DOHH2 (cell line): ENCODE results near the gene HPCA.

Source experiments
- H3F3A ChIP-seq: fragments of 200-600 bp; sonication (generic), shearing (Covaris generic); 2 replicates; pipeline ENCODE4 v1.6.0; 2016; ENCODE audit warnings: antibody characterized with exemption, mild to moderate bottlenecking; ENCODE audit not compliant: control insufficient read depth, insufficient read depth
- H3K27ac ChIP-seq: fragments of 200-600 bp; sonication (generic); 2 replicates; pipeline ENCODE4 v1.5.1; 2014; ENCODE audit warnings: low read depth, mild to moderate bottlenecking, low read length, moderate library complexity
- H3K27me3 ChIP-seq: fragments of 200-600 bp; sonication (generic); 2 replicates; pipeline ENCODE4 v1.6.1; 2014; ENCODE audit warnings: mild to moderate bottlenecking, low read length, mixed read lengths; ENCODE audit not compliant: control insufficient read depth
- H3K36me3 ChIP-seq: fragments of 200-600 bp; sonication (generic); 2 replicates; pipeline ENCODE4 v1.6.1; 2014; ENCODE audit warnings: mild to moderate bottlenecking, low read length, moderate library complexity, mixed read lengths; ENCODE audit not compliant: control insufficient read depth
- H3K4me1 ChIP-seq: fragments of 200-600 bp; sonication (generic); 2 replicates; pipeline ENCODE4 v1.6.1; 2014; ENCODE audit warnings: mild to moderate bottlenecking, low read length, mixed read lengths; ENCODE audit not compliant: control insufficient read depth
- H3K4me2 ChIP-seq: fragments of 200-600 bp; sonication (generic); 2 replicates; pipeline ENCODE4 v1.6.0; 2014; ENCODE audit warnings: mild to moderate bottlenecking, low read length, moderate library complexity
- H3K4me3 ChIP-seq: fragments of 200-600 bp; sonication (generic); 2 replicates; pipeline ENCODE4 v1.5.1; 2014; ENCODE audit warnings: mild to moderate bottlenecking, low read length, mixed read lengths
- H3K79me2 ChIP-seq: fragments of 200-600 bp; sonication (generic); 2 replicates; pipeline ENCODE4 v1.6.1; 2014; ENCODE audit warnings: mild to moderate bottlenecking, low read length, mixed read lengths; ENCODE audit not compliant: control insufficient read depth
- H3K9me2 ChIP-seq: fragments of 200-600 bp; sonication (generic); replicated peaks from 2 replicates; pipeline ENCODE4 v1.6.1; 2014; ENCODE audit warnings: mild to moderate bottlenecking, low read length, mixed read lengths; ENCODE audit not compliant: control insufficient read depth
- H3K9me3 ChIP-seq: fragments of 200-600 bp; sonication (generic); 2 replicates; pipeline ENCODE4 v1.6.1; 2014; ENCODE audit warnings: antibody characterized with exemption, low read length, mixed read lengths; ENCODE audit not compliant: control insufficient read depth, insufficient read depth
- H4K20me1 ChIP-seq: fragments of 200-600 bp; sonication (generic); 2 replicates; pipeline ENCODE4 v1.6.0; 2014; ENCODE audit warnings: low read depth, mild to moderate bottlenecking, antibody characterized with exemption, low read length, moderate library complexity; ENCODE audit not compliant: control insufficient read depth, insufficient read depth
- CTCF ChIP-seq: fragments of 200-600 bp; sonication (generic); IDR thresholded peaks from one replicate; pipeline ENCODE4 v1.5.1; 2014; ENCODE audit warnings: antibody characterized with exemption, mild to moderate bottlenecking, low read depth, low read length; ENCODE audit not compliant: poor library complexity, severe bottlenecking
- EZH2phosphoT487 ChIP-seq: fragments of 200-600 bp; sonication (generic); IDR thresholded peaks from 2 replicates; pipeline ENCODE4 v1.6.1; 2017; ENCODE audit warnings: borderline replicate concordance, mild to moderate bottlenecking, antibody characterized with exemption, low read length, moderate library complexity, mixed read lengths

HPCA gene

GRCh38 chr1:32893198-32894018 is 7.1 kb downstream of the HPCA start:
- H3K36me3 ChIP-seq = no peaks in the 10 kb centered on the region
- no peaks in the 10 kb centered on the region for H3F3A ChIP-seq
- no peak overlapping the region for H3K27ac ChIP-seq
- H3K9me3 ChIP-seq = no peaks in the 10 kb centered on the region
- no peaks in the 10 kb centered on the region for H3K79me2 ChIP-seq
- no peak for TF ChIP-seq CTCF
- no peak for TF ChIP-seq EZH2phosphoT487
- no peaks in the 10 kb centered on the region for H3K9me2 ChIP-seq
- no peak overlapping the region for H3K4me2 ChIP-seq
- H3K4me1 ChIP-seq = no peaks in the 10 kb centered on the region
- H3K27me3 ChIP-seq = peaks cover 25% of the 10 kb centered on the region; the same call in 1 of the 2 replicates
- no peak overlapping the region for H3K4me3 ChIP-seq
- H4K20me1 ChIP-seq = no peaks in the 10 kb centered on the region

GRCh38 chr1:32894019-32894600 is 7.8 kb downstream of the HPCA start:
- H3K4me1 ChIP-seq = no peaks in the 10 kb centered on the region
- TF ChIP-seq EZH2phosphoT487 (no peak), CTCF (no peak)
- no peak overlapping the region for H3K4me2 ChIP-seq
- no peaks in the 10 kb centered on the region for H3K79me2 ChIP-seq
- H3K9me2 ChIP-seq = no peaks in the 10 kb centered on the region
- no peaks in the 10 kb centered on the region for H3F3A ChIP-seq
- peaks cover 32% of the 10 kb centered on the region; the same call in 1 of the 2 replicates for H3K27me3 ChIP-seq
- no peak overlapping the region for H3K27ac ChIP-seq
- H4K20me1 ChIP-seq = no peaks in the 10 kb centered on the region
- H3K4me3 ChIP-seq = no peak overlapping the region
- H3K36me3 ChIP-seq = no peaks in the 10 kb centered on the region
- H3K9me3 ChIP-seq = no peaks in the 10 kb centered on the region

GRCh38 chr1:32894681-32895080 is 8.4 kb downstream of the HPCA start:
- Histone ChIP-seq H3K79me2 (no peaks in the 10 kb centered on the region), H3K9me3 (no peaks in the 10 kb centered on the region), H3F3A (no peaks in the 10 kb centered on the region), H3K4me1 (no peaks in the 10 kb centered on the region), H3K4me2 (no peak overlapping the region), H3K27ac (no peak overlapping the region), H3K27me3 (peaks cover 37% of the 10 kb centered on the region), H3K4me3 (no peak overlapping the region), H3K9me2 (no peaks in the 10 kb centered on the region), H4K20me1 (no peaks in the 10 kb centered on the region), H3K36me3 (no peaks in the 10 kb centered on the region)
- no peak for TF ChIP-seq EZH2phosphoT487
- no peak for TF ChIP-seq CTCF
